Endometrial microvascular endothelial cells (primary cell): Measurements from ENCODE around the gene KRT15. TPM values are rescaled to one million over a fixed set of nuclear protein-coding genes. Genes with fewer than 3 reads are reported as not detected.

Source experiments
- in situ Hi-C: cut with HindIII; loops from 2 replicates; pipeline ENCODE4 v1.10.0; 2017; ENCODE audit warnings: low sequenced_read_pairs, low pct_unique_long_range_greater_than_20kb; ENCODE audit errors: inconsistent ontology term
- total RNA-seq: library from RNA; depleted of rRNA; stranded (reverse); fragments of >200 nt; gene quantifications from one replicate; pipeline ENCODE4 v1.2.3, GENCODE V29; 2015; ENCODE audit errors: inconsistent ontology term

KRT15 gene
- total RNA-seq, 1 donor from 2014 or later = 14.1 TPM

GRCh38 chr17:41512546-41513167 lies 6.0 kb downstream of the KRT15 start:
- in situ Hi-C loops = no loop called here

- in situ Hi-C loops = no loop called here
Observed at GRCh38 chr17:41511716-41512115, 7.0 kb downstream of the KRT15 start.

- in situ Hi-C loops = no loop called here
Observed at GRCh38 chr17:41511116-41511515, 7.6 kb downstream of the KRT15 start.

- in situ Hi-C loops = no loop called here
Observed at GRCh38 chr17:41510251-41511065, 8.2 kb downstream of the KRT15 start.

GRCh38 chr17:41507315-41507880 lies 11.3 kb downstream of the KRT15 start:
- in situ Hi-C loops = no loop called here

GRCh38 chr17:41505809-41506767 lies 12.6 kb downstream of the KRT15 start:
- in situ Hi-C loops = no loop called here

- in situ Hi-C loops = no loop called here
Observed at GRCh38 chr17:41505007-41505808, 13.5 kb downstream of the KRT15 start, which contains the start of gene KRT13. Gene KRT13 (minus strand): TSS chr17:41505612. CDS start chr17:41505550, 62 bp downstream.

GRCh38 chr17:41504246-41504977 lies 14.3 kb downstream of the KRT15 start:
- in situ Hi-C loops = no loop called here

GRCh38 chr17:41503202-41503601 lies 15.5 kb downstream of the KRT15 start:
- in situ Hi-C loops = no loop called here

GRCh38 chr17:41500131-41500911 lies 18.4 kb downstream of the KRT15 start:
- in situ Hi-C loops = no loop called here

GRCh38 chr17:41499714-41500113 lies 19.0 kb downstream of the KRT15 start:
- in situ Hi-C loops = no loop called here

GRCh38 chr17:41498276-41498675 lies 20.4 kb downstream of the KRT15 start:
- in situ Hi-C loops = no loop called here

- in situ Hi-C loops = no loop called here
Observed at GRCh38 chr17:41496803-41497484, 21.7 kb downstream of the KRT15 start.

GRCh38 chr17:41494524-41494923 lies 24.2 kb downstream of the KRT15 start:
- in situ Hi-C loops = no loop called here

GRCh38 chr17:41492771-41493170 lies 25.9 kb downstream of the KRT15 start:
- in situ Hi-C loops = no loop called here

GRCh38 chr17:41492351-41492750 lies 26.3 kb downstream of the KRT15 start:
- in situ Hi-C loops = no loop called here
